Tibial artery (tissue), 4 donors: ENCODE results near the gene ZNF232.
A peak's percentile ranks its signal among the peaks of the same experiment; 100 is the strongest.
"Not testable (repeated sequence)": the region's sequence is repeated elsewhere in the genome, so short reads cannot be mapped to it uniquely, and the experiment has no call there.

ENCODE experiments used
- DNase-seq, 2 donors: peaks; one replicate each; pipeline ENCODE4 v3.0.0-alpha.2; 2019
- H3K27ac ChIP-seq, 2 donors: fragments of 200-600 bp; sonication (generic) in 1 of 2; 1 replicate in 1 of 2; 2 replicates in 1 of 2; pipeline ENCODE4 v1.5.1; 2018 to 2019; ENCODE audit warnings: mild to moderate bottlenecking in 1 of 2
- H3K27me3 ChIP-seq, 2 donors: fragments of 200-600 bp; sonication (generic) in 1 of 2; one replicate each; pipeline versions ENCODE4 v1.5.1 to v1.6.0; 2016 to 2019
- H3K36me3 ChIP-seq, 3 donors: fragments of 200-600 bp; sonication (generic) in 2 of 3; one replicate each; pipeline ENCODE4 v1.5.1; 2016 to 2019; ENCODE audit warnings: mild to moderate bottlenecking in 2 of 3
- H3K4me1 ChIP-seq, 4 donors: fragments of 200-600 bp; sonication (generic) in 2 of 4; 1 replicate in 3 of 4; 2 replicates in 1 of 4; pipeline ENCODE4 v1.5.1; 2016 to 2019
- H3K4me3 ChIP-seq, 2 donors: fragments of 200-600 bp; sonication (generic) in 1 of 2; 1 replicate in 1 of 2; 2 replicates in 1 of 2; pipeline ENCODE4 v1.5.1; 2018 to 2019; ENCODE audit warnings: mild to moderate bottlenecking in 2 of 2
- H3K9me3 ChIP-seq, 3 donors: fragments of 200-600 bp; sonication (generic) in 1 of 3; one replicate each; pipeline ENCODE4 v1.5.1; 2016 to 2019
- intact Hi-C: fragments of 100-400 bp; cut with DNase I; formaldehyde crosslinking; loops from one replicate; pipeline ENCODE4 v1.15.0; 2023; ENCODE audit warnings: low total_unique reads
- TF ChIP-seq, protein P1 (sequence below), 2 experiments: fragments of 200-600 bp in 1 of 2; fragments of 450-650 bp in 1 of 2; IDR thresholded peaks; one replicate each; pipeline ENCODE4 v1.5.1; 2017 to 2019; ENCODE audit warnings: antibody characterized with exemption in 2 of 2, mild to moderate bottlenecking in 1 of 2, moderate library complexity in 1 of 2

ZNF232 gene

DNA sequence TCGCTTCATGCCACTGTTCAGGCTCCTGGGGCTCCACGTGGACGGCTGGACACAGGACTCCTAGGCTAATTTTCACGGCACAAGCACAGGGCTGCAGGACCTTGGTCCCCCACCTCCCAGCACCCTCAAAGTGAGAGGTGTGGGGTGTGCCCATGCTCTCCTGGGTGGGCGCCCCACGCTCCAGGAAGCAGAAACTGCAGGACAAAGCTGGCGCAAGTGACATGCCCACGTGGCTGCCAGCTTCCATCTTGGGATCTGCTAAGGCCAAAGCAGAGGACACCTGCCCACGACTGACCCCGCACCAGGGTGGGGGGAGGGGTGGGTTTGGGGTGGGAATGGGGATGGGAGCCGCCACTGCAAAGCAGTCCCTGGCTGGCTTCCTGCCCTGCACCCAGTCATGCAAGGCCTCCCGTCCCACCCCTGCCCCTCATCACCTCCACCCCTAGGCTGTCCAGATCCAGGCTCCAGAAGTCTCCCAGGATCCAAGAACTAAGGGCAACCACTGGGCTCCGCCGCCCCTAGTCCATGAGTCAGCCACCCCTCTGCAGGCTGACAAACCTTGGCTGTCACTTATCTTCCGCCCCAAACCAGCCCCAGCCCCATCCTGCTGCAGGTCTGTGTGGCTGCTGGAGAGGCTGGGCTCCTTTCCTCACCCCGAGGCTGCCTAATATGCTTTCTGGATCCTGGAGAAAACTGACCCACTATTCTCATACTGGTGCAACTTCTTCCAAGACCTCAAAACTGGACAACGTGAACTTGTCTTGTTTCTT lies 15.2 kb upstream of the ZNF232 start:
- intact Hi-C loops = no loop called here
- H3K36me3 ChIP-seq = no peaks in the 10 kb centered on the region
- H3K27ac ChIP-seq = no peak overlapping the region
- peaks cover 0 to 50% of the 10 kb centered on the region in 2 donors for H3K27me3 ChIP-seq
- H3K4me1 ChIP-seq = peaks cover 0 to 17% (median 12%) of the 10 kb centered on the region in 4 donors
- TF ChIP-seq, protein P1, sequence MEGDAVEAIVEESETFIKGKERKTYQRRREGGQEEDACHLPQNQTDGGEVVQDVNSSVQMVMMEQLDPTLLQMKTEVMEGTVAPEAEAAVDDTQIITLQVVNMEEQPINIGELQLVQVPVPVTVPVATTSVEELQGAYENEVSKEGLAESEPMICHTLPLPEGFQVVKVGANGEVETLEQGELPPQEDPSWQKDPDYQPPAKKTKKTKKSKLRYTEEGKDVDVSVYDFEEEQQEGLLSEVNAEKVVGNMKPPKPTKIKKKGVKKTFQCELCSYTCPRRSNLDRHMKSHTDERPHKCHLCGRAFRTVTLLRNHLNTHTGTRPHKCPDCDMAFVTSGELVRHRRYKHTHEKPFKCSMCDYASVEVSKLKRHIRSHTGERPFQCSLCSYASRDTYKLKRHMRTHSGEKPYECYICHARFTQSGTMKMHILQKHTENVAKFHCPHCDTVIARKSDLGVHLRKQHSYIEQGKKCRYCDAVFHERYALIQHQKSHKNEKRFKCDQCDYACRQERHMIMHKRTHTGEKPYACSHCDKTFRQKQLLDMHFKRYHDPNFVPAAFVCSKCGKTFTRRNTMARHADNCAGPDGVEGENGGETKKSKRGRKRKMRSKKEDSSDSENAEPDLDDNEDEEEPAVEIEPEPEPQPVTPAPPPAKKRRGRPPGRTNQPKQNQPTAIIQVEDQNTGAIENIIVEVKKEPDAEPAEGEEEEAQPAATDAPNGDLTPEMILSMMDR (IDR thresholded peaks at IDR 0.05) = no peak
- H3K9me3 ChIP-seq = no peaks in the 10 kb centered on the region
- DNase-seq = peak in 1 of 2 donors; percentile 12
- no peak overlapping the region for H3K4me3 ChIP-seq

DNA sequence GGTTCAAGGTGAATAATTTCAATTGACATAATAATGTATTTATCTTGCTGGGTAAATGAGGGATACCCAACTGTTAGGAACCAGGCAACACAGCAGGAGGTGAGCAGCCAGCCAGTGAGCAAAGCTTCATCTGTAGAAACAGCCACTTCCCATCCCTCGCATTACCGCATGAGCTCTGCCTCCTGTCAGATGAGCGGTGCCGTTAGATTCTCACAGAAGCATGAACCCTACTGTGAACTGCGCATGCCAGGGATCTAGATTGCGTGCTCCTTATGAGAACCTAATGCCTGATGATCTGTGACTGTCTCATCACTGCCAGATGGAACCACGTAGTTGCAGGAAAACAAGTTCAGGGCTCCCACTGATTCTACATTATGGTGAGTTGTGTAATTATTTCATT lies 13.2 kb upstream of the ZNF232 start:
- DNase-seq, H3K4me3 ChIP-seq, intact Hi-C loops, H3K27ac ChIP-seq, H3K36me3 ChIP-seq, H3K9me3 ChIP-seq: not testable (repeated sequence)
- Histone ChIP-seq H3K27me3 (peaks cover 0 to 48% of the 10 kb centered on the region in 2 donors), H3K4me1 (peaks cover 0 to 17% (median 12%) of the 10 kb centered on the region in 4 donors)

DNA sequence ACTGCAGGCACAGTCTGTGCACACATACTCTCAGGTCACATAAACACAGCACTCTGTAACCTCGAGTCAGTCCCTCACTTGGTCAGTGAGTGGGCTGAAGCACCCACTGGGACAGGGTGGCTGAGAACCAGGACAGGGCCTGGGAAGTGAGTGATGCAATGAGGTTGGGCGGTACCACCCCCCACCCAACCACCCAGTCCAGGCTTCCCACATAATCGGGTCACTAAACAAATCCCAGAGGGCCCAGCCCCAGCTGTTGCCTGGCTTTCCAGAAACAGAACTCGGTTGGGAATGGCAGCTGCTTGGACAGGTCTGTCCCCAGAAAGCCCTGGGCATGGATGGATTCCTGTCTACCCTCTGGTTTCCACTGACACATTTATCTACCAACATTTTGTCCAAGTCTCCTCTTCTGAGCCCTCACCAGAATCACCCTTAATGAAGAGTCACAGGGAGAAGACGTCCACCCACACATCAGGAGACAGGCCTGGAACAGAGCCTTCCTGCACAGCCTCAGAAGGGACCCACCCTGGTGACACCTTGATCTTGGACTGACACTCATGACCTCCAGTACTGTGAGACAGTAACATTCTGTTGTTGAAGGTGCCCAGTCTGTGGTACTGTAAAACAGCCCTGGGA lies 12.6 kb upstream of the ZNF232 start:
- intact Hi-C loops, H3K4me3 ChIP-seq: not testable (repeated sequence)
- DNase-seq = peak in 1 of 2 donors; percentile 47

DNA sequence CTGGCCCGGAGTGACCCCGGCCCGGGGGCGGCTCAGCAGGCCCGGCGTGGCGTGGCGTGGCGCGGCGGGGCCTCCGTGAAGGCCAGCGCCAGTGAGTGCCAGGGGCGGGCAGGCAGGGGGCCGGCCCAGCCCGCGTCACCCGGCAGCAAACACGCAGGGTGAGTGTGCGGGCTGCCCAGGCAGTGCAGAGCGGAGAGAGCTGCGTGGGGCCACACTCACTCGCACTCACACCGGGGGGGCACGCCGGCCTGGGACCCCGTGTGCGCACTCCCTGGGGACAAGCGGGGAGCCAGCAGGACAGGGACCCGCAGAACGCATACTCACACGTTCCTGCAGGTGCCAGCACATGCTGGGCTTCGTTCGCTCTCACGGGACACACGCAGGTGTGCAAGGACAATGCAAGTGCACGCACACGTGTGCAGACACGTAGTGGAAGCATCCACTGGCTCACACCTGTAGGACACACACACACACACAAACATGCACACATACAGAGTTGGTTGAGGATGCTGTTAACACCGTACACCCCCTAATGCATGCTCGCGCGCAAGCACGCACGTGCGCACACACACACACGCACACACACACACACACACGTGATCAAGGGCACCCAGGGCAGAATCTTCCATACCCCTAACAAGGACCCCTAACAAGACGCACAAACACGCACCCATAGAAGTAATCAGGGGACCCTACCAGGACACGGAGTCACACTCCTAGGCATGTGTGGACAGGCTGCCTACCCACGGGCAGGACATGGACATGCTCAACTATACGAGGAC lies 11.9 kb upstream of the ZNF232 start:
- peaks cover 0 to 47% of the 10 kb centered on the region in 2 donors for H3K27me3 ChIP-seq
- intact Hi-C loops = no loop called here

More for the DNA sequence above, 12.6 kb upstream of the ZNF232 start:
- H3K9me3 ChIP-seq, H3K27ac ChIP-seq, H3K36me3 ChIP-seq: not testable (repeated sequence)
- Histone ChIP-seq H3K4me1 (peaks cover 0 to 17% (median 12%) of the 10 kb centered on the region in 4 donors), H3K27me3 (peaks cover 0 to 47% of the 10 kb centered on the region in 2 donors)

DNA sequence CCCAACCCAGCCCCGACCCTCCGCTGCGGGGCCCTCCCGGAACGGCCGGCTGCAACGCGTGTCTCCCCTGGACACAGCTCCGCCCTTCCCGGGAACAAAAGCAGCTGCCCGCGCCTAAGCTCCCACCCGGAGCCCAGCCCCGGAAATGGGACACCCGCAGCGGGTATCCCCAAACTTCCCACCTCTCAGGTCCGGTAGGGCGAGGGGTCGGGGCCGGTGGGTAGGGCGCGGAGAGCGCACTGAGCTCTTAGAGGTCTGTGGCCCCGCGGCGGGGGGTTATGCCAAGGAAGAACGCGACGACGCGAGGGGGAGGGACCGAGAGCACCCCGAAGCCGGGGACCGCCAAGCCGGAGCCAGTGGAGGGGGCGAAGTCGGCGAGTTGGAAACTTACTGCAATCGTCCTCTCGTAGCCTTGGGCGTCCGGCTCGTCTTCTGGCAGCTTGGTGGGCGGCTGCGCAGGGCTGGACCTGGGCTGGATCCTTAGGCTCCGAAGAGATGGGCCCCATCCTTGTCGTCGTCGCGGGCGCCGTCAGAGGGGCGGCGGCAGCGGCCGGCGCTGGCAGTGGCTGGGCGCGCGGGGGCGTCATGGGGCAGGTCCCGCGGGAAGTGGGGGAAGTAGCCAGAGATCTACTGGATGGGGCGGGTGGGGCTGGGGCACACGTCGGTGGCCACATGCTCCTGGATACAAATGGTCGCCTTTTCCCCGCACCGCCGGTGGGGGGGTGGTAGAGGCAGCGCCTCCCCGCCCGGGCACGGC lies 11.1 kb upstream of the ZNF232 start:
- Histone ChIP-seq H3K36me3 (no peaks in the 10 kb centered on the region), H3K27ac (peak overlapping the region in 1 of 2 donors; percentile 67), H3K9me3 (peaks cover 0 to 6% (median 0%) of the 10 kb centered on the region in 3 donors), H3K4me3 (peak overlapping the region; percentile 45 to 49), H3K27me3 (peaks cover 0 to 51% of the 10 kb centered on the region in 2 donors), H3K4me1 (peaks cover 0 to 17% (median 12%) of the 10 kb centered on the region in 4 donors)
- DNase-seq = peak; percentile 18 to 67
- TF ChIP-seq, protein P1 (IDR thresholded peaks at IDR 0.05) = no peak
- intact Hi-C loops = no loop called here

More for the DNA sequence above, 11.9 kb upstream of the ZNF232 start:
- Histone ChIP-seq H3K36me3 (no peaks in the 10 kb centered on the region), H3K4me1 (peaks cover 0 to 17% (median 12%) of the 10 kb centered on the region in 4 donors), H3K27ac (no peak overlapping the region), H3K9me3 (peaks cover 0 to 2% (median 0%) of the 10 kb centered on the region in 3 donors), H3K4me3 (peak overlapping the region; percentile 45 to 49)
- TF ChIP-seq, protein P1 (IDR thresholded peaks at IDR 0.05) = no peak
- peak in 1 of 2 donors; percentile 38 for DNase-seq

DNA sequence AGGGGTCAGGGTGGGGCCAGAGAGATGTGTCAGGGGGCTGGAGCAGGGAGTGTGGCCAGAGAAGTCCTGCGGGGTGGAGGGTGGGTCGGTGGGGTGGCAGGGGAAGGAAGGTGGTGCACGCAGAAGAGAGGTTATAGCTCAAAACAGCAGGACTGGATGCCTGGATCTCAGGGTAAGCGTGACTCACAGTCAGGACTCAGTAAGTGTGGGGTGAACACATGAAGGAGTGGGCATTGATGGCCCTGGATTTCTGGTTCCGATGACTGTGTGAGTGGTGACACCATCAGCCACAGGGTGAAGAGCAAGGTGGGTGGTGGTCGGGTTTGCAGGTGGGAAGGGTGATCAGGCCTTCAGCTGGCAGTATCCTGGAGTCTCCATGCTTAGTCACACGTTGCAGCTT lies 10.4 kb upstream of the ZNF232 start:
- Histone ChIP-seq H3K27me3 (peaks cover 0 to 45% of the 10 kb centered on the region in 2 donors), H3K27ac (peak overlapping the region in 1 of 2 donors; percentile 67), H3K4me1 (peaks cover 0 to 17% (median 12%) of the 10 kb centered on the region in 4 donors)
- H3K9me3 ChIP-seq, intact Hi-C loops, H3K4me3 ChIP-seq, H3K36me3 ChIP-seq: not testable (repeated sequence)
- DNase-seq = peak; percentile 12 to 37
